DMS114 treated with DMSO at 0.1 percent for 48 hours (cell line): ENCODE data around the gene LHPP.

Experiments used
- DNase-seq: peaks from one replicate; lab custom pipeline; 2025; ENCODE audit not compliant: unreplicated experiment; lab: John Stamatoyannopoulos, UW

The LHPP gene

GRCh38 chr10:124447751-124448466 is 13.7 kb upstream of the LHPP start:
- DNase-seq = no peak

- DNase-seq = no peak
Measured at GRCh38 chr10:124448696-124449169, 12.9 kb upstream of the LHPP start.

- no peak for DNase-seq
Measured at GRCh38 chr10:124449170-124450011, 12.2 kb upstream of the LHPP start.

GRCh38 chr10:124450012-124450782 is 11.4 kb upstream of the LHPP start, which contains the start of gene NKX1-2:
Gene NKX1-2 (minus strand): TSS chr10:124450035. CDS start chr10:124449943, 92 bp downstream.
- DNase-seq = no peak

- no peak for DNase-seq
Measured at GRCh38 chr10:124450783-124451057, 10.9 kb upstream of the LHPP start.

GRCh38 chr10:124451276-124451675 is 10.3 kb upstream of the LHPP start:
- DNase-seq = no peak

- DNase-seq = no peak
Measured at GRCh38 chr10:124453960-124454610, 7.5 kb upstream of the LHPP start.

- no peak for DNase-seq
Measured at GRCh38 chr10:124455441-124455840, 6.2 kb upstream of the LHPP start.

- DNase-seq = no peak
Measured at GRCh38 chr10:124458473-124458872, 3.1 kb upstream of the LHPP start.

- no peak for DNase-seq
Measured at GRCh38 chr10:124458889-124459288, 2.7 kb upstream of the LHPP start.

GRCh38 chr10:124459395-124459794 is 2.2 kb upstream of the LHPP start:
- no peak for DNase-seq

- DNase-seq = no peak
Measured at GRCh38 chr10:124460144-124460543, 1.5 kb upstream of the LHPP start.

- DNase-seq = no peak
Measured at GRCh38 chr10:124462348-124462695, 699 bp downstream of the LHPP start.

- no peak for DNase-seq
Measured at GRCh38 chr10:124464028-124464965, 2.7 kb downstream of the LHPP start.

- DNase-seq = no peak
Measured at GRCh38 chr10:124465003-124465776, 3.6 kb downstream of the LHPP start.

GRCh38 chr10:124465777-124466488 is 4.3 kb downstream of the LHPP start:
- DNase-seq = no peak

- no peak for DNase-seq
Measured at GRCh38 chr10:124467165-124467564, 5.5 kb downstream of the LHPP start.

GRCh38 chr10:124468624-124469023 is 7.0 kb downstream of the LHPP start:
- no peak for DNase-seq
